Mesendoderm (in vitro differentiated cells): Measurements from ENCODE around the gene MAGEA8.
A peak's percentile ranks its signal among the peaks of the same experiment; 100 is the strongest.
"Not testable (repeated sequence)": the region's sequence is repeated elsewhere in the genome, so short reads cannot be mapped to it uniquely, and the experiment has no call there.

Experiments
- DNase-seq: peaks from one replicate; pipeline ENCODE4 v3.0.0; 2013
- H2AK5ac ChIP-seq: 2 replicates; pipeline ENCODE4 v1.6.1; 2013; ENCODE audit warnings: low read length, inconsistent platforms
- H2BK120ac ChIP-seq: 2 replicates; pipeline ENCODE4 v1.6.1; 2013; ENCODE audit warnings: low read depth, mild to moderate bottlenecking, low read length, moderate library complexity, mixed read lengths
- H2BK15ac ChIP-seq: replicated peaks from 2 replicates; pipeline ENCODE4 v1.6.1; 2013; ENCODE audit warnings: low read depth, mild to moderate bottlenecking, moderate library complexity
- H2BK5ac ChIP-seq: 2 replicates; pipeline ENCODE4 v1.6.1; 2013; ENCODE audit warnings: low read length, inconsistent platforms
- H3K18ac ChIP-seq: 2 replicates; pipeline ENCODE4 v1.6.1; 2013; ENCODE audit warnings: mild to moderate bottlenecking, low read length, mixed read lengths
- H3K23ac ChIP-seq: one replicate; pipeline ENCODE4 v1.6.1; 2013; ENCODE audit warnings: low read length
- H3K27ac ChIP-seq: 2 replicates; pipeline ENCODE4 v1.5.1; 2013; ENCODE audit warnings: low read depth, mild to moderate bottlenecking, inconsistent platforms, low read length, moderate library complexity
- H3K27me3 ChIP-seq: 2 replicates; pipeline ENCODE4 v1.6.1; 2013; ENCODE audit warnings: low read length, control low read depth, mild to moderate bottlenecking, inconsistent platforms; ENCODE audit not compliant: insufficient read depth, poor library complexity
- H3K36me3 ChIP-seq: 2 replicates; pipeline ENCODE4 v1.6.1; 2013; ENCODE audit warnings: low read length, inconsistent platforms; ENCODE audit not compliant: control insufficient read depth, insufficient read depth
- H3K4ac ChIP-seq: one replicate; pipeline ENCODE4 v1.6.1; 2013; ENCODE audit warnings: low read depth, mild to moderate bottlenecking, low read length, moderate library complexity
- H3K4me1 ChIP-seq: 2 replicates; pipeline ENCODE4 v1.6.1; 2013; ENCODE audit warnings: low read depth, low read length, inconsistent platforms; ENCODE audit not compliant: control insufficient read depth
- H3K4me2 ChIP-seq: 2 replicates; pipeline ENCODE4 v1.6.1; 2013; ENCODE audit warnings: low read length
- H3K4me3 ChIP-seq: 2 replicates; pipeline ENCODE4 v1.5.1; 2013; ENCODE audit warnings: mild to moderate bottlenecking, low read length
- H3K56ac ChIP-seq: one replicate; pipeline ENCODE4 v1.6.1; 2013; ENCODE audit warnings: low read length
- H3K79me1 ChIP-seq: 2 replicates; pipeline ENCODE4 v1.6.1; 2013; ENCODE audit warnings: low read length, inconsistent platforms
- H3K79me2 ChIP-seq: 2 replicates; pipeline ENCODE4 v1.6.1; 2013; ENCODE audit warnings: mild to moderate bottlenecking, low read length; ENCODE audit not compliant: control insufficient read depth, insufficient read depth
- H3K9ac ChIP-seq: 2 replicates; pipeline ENCODE4 v1.6.1; 2013; ENCODE audit warnings: low read length, inconsistent platforms
- H4K5ac ChIP-seq: one replicate; pipeline ENCODE4 v1.6.1; 2013; ENCODE audit warnings: low read length
- H4K8ac ChIP-seq: one replicate; pipeline ENCODE4 v1.6.1; 2013; ENCODE audit warnings: low read depth, mild to moderate bottlenecking, control low read depth, low read length, moderate library complexity
- WGBS: extraction: QIAGEN DNeasy Blood & Tissue Kit; methylation state at CpG from one replicate; pipeline ENCODE4 v1.1.7; 2013; ENCODE audit warnings: low lambda C conversion rate, missing lambda C conversion rate; ENCODE audit not compliant: insufficient coverage; ENCODE audit errors: extremely low coverage; 5-methylcytosine and 5-hydroxymethylcytosine counted together

Gene MAGEA8

GRCh38 chrX:149931355-149931754, 50.4 kb downstream of the MAGEA8 start:
- no CpG with 5 or more reads among the region's 4 CpGs for WGBS
- not testable (repeated sequence) for H3K36me3 ChIP-seq, DNase-seq, H3K4me3 ChIP-seq, H3K4me1 ChIP-seq, H3K27me3 ChIP-seq, H4K5ac ChIP-seq, H3K18ac ChIP-seq, H3K23ac ChIP-seq, H2BK5ac ChIP-seq, H4K8ac ChIP-seq, H3K56ac ChIP-seq, H3K27ac ChIP-seq, H3K9ac ChIP-seq, H2AK5ac ChIP-seq, H3K4me2 ChIP-seq, H3K79me2 ChIP-seq, H2BK120ac ChIP-seq, H3K4ac ChIP-seq, H3K79me1 ChIP-seq, H2BK15ac ChIP-seq

GRCh38 chrX:149932150-149932549, 51.2 kb downstream of the MAGEA8 start:
- not testable (repeated sequence) for H3K36me3 ChIP-seq, H3K9ac ChIP-seq, H2BK15ac ChIP-seq, DNase-seq, H3K4ac ChIP-seq, H2BK120ac ChIP-seq, H3K27me3 ChIP-seq, H3K4me3 ChIP-seq, H3K56ac ChIP-seq, H4K5ac ChIP-seq, H3K79me2 ChIP-seq, H2AK5ac ChIP-seq, H2BK5ac ChIP-seq, H4K8ac ChIP-seq, H3K79me1 ChIP-seq, H3K27ac ChIP-seq, H3K4me2 ChIP-seq, H3K4me1 ChIP-seq, H3K23ac ChIP-seq, H3K18ac ChIP-seq
- no CpG with 5 or more reads among the region's 2 CpGs for WGBS

GRCh38 chrX:149932970-149933369, 52.0 kb downstream of the MAGEA8 start:
- H2BK15ac ChIP-seq, H3K79me1 ChIP-seq, H3K9ac ChIP-seq, H4K8ac ChIP-seq, H3K56ac ChIP-seq, H3K4me2 ChIP-seq, H3K18ac ChIP-seq, H3K4ac ChIP-seq, H4K5ac ChIP-seq, H2BK120ac ChIP-seq, H2BK5ac ChIP-seq, H3K23ac ChIP-seq, H3K4me3 ChIP-seq, H3K27me3 ChIP-seq, H3K36me3 ChIP-seq, H3K79me2 ChIP-seq, H2AK5ac ChIP-seq, H3K27ac ChIP-seq, H3K4me1 ChIP-seq, DNase-seq: not testable (repeated sequence)
- no CpG with 5 or more reads among the region's 5 CpGs for WGBS

- no CpG with 5 or more reads among the region's 21 CpGs for WGBS
- peak; percentile 23 for DNase-seq
Observed at GRCh38 chrX:149933547-149933946, 52.6 kb downstream of the MAGEA8 start.

More at GRCh38 chrX:149933547-149933946, 52.6 kb downstream of the MAGEA8 start:
- not testable (repeated sequence) for H2BK15ac ChIP-seq, H3K4me3 ChIP-seq, H3K79me1 ChIP-seq, H3K27me3 ChIP-seq, H3K4me2 ChIP-seq, H3K56ac ChIP-seq, H4K5ac ChIP-seq, H3K4ac ChIP-seq, H3K4me1 ChIP-seq, H2BK120ac ChIP-seq, H3K36me3 ChIP-seq, H3K9ac ChIP-seq, H2AK5ac ChIP-seq, H3K18ac ChIP-seq, H3K27ac ChIP-seq, H4K8ac ChIP-seq, H2BK5ac ChIP-seq, H3K79me2 ChIP-seq, H3K23ac ChIP-seq
